ENCODE measurements around the gene RABL6.
"Not testable (repeated sequence)": the region's sequence is repeated elsewhere in the genome, so short reads cannot be mapped to it uniquely, and the experiment has no call there.

Gene RABL6

DNA sequence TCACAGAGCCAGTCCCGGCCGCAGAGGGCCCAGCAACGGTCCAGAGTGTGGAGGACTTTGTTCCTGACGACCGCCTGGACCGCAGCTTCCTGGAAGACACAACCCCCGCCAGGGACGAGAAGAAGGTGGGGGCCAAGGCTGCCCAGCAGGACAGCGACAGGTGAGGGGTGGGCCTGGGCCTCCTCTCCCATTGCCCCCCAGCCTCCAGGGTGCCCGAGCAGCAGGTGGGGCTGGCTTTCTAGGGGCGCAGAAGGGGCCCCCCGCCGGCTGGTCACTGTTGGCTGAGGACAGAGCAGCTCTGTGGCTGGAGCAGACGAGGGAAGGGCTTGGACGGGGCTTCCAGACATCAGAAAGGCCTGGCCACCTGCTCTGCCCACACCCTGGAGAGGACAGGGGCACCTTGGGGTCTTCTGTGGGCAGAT, 30.1 kb downstream of the RABL6 start:
- not testable (repeated sequence) for DNase-seq

DNA sequence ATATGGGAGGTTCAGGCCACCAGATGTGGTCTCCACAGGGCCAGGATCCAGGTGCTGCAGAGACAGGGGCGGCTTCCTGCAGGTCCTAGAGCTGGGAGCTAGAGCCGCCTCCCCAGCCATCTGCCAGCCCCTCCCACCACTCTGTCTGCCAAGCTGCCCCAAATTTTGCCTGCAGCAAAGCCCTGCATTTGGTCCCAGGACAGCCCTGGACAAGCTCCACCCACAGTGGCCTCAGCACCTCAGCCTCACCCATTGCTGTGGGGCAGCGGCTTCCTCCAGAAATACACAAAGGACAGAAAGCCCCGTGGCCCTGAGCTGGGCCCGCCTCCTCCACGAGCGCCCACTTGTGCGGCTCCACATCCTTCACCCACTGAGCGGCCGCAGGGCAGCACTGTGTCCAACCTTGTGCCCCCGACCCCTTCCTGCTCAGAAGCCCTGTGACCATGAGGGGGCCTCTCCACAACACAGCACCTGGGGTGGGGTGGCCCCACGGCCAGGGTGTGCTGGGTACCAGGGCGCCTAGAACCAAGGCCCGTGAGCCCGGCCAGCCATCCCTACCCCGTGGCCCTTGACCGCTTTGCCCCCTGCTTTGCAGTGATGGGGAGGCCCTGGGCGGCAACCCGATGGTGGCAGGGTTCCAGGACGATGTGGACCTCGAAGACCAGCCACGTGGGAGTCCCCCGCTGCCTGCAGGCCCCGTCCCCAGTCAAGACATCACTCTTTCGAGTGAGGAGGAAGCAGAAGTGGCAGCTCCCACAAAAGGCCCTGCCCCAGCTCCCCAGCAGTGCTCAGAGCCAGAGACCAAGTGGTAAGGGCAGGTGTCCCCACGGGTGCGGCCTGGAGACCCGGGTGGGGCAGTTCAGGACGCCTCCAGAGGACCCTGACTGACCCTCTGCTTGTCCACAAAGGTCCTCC, 30.8 kb downstream of the RABL6 start:
- no peak for DNase-seq

DNA sequence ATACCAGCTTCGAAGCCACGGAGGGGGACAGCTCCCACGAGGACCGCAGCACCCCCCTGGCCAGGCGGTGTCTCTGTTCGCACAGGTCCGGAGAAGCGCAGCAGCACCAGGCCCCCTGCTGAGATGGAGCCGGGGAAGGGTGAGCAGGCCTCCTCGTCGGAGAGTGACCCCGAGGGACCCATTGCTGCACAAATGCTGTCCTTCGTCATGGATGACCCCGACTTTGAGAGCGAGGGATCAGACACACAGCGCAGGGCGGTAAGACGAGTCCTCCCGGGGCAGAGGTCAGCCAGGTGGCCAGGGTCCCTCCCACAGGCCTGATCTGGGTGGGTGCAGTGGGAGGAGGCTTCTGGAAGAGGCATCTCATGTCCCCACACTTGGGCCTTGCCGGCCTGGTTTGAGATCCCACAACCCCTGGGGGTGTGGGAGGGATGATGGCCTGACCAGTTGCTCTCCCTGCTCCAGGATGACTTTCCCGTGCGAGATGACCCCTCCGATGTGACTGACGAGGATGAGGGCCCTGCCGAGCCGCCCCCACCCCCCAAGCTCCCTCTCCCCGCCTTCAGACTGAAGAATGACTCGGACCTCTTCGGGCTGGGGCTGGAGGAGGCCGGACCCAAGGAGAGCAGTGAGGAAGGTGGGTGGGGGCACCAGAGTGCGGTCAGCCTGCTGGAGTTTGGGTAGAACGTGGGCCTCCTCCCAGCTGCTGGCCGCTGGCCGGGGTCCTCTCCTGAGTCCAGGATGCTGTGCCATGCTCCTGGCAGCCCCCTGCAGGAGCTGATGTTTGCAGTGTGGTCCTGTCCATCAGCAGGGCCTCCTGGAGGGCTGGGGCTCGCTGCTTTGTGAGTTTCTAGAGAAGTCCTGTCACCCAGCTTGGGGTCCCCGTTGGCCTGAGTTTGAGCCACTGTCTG, 31.7 kb downstream of the RABL6 start:
- no peak for DNase-seq

DNA sequence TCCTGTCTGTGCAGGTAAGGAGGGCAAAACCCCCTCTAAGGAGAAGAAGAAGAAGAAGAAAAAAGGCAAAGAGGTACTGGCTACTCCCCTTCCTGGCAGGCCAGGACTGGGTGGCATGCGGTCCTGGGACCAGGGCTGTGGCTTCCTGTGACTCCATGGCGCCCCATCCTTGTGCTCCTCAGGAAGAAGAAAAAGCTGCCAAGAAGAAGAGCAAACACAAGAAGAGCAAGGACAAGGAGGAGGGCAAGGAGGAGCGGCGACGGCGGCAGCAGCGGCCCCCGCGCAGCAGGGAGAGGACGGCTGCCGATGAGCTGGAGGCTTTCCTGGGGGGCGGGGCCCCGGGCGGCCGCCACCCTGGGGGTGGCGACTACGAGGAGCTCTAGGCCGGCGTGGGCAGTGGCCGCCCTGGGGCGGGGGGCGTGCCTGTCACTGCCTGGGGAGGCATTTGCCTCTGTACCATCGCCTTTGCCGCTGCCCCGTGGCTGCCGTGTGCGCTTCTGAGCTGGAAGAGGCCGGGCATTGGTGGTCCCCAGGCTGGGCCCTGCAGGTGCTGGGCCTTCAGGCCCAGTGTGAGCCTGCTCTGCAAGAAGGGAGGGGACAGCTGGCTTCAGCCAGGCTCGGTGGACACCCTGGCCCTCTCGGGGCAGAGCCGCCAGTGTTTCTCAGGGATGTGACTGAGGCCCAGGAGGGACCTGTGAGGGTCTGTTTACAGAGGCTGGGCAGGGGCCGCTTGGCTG, 32.6 kb downstream of the RABL6 start:
- no peak for DNase-seq

DNA sequence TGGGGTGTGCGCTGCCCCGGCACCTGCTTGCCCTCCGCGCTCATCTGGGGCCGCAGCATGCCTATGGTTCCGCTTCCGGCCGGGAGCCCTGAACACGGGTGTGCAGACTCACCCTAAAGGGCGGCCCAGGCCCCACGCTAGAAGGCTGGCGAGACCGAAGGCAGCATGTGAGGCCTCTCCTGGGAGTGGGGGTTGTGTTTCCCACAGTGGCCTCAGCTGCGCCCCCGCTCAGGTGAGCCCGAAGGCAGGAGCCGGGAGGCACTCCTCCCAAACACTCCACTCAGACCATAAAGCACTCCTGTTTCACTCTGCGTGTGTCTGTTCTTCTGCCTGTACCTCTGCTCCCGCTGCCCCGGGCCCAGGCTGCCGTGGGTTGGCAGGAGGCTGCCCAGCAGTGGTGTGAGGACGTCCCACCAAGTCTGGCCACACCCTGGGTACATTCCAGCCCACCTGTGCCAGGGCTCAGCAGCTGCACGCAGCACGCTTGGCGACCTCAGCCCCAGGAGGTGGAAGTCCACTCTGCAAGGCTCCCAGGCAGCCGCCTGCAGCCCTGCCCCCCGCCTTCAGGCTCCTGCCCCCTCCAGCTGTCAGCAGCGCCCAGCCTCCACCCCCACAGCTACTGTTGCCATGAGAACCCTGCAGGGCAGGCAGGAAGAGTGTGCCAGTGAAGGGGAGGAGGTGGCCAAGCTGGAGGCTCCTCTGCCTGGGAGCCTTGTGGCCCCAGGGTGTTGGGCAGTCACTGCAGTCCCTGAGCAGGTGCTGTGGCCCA, 33.3 kb downstream of the RABL6 start:
- DNase-seq, result peak; percentile 29

DNA sequence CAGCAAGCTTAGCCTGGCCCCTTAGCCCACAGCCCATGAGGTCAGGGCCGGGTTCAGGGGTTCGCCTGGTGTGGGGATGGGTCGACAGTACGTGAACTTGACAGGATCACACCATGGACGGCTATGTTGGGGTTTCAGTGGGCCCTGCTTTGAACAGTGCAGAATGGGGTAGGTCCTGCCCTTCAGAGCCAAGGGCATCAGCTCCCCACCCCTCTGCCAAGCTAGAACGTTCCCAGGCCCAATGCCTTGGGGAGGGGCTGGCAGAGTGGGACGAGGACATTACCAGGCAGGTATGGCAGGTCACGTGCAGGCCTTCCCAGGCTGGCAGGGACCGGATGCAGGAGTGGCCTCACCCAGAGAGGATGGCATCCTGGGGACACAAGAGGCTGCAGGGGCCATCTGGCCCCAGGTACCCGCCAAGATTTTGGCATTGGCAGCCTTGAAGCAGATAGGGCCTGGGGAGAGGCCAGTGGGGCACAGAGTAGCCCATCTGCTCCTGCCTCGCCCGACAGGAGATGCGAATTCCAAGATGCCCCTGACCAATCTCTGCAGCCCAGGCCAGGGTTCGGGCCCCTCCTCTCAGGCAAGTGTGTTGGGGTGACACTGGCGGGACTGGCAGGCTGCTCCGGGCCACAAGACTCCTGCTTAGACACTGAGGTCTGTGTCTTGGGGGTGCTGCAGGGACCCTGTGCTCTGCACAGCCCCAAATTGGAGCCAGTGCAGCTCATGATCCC, 34.1 kb downstream of the RABL6 start:
- not testable (repeated sequence) for DNase-seq

DNA sequence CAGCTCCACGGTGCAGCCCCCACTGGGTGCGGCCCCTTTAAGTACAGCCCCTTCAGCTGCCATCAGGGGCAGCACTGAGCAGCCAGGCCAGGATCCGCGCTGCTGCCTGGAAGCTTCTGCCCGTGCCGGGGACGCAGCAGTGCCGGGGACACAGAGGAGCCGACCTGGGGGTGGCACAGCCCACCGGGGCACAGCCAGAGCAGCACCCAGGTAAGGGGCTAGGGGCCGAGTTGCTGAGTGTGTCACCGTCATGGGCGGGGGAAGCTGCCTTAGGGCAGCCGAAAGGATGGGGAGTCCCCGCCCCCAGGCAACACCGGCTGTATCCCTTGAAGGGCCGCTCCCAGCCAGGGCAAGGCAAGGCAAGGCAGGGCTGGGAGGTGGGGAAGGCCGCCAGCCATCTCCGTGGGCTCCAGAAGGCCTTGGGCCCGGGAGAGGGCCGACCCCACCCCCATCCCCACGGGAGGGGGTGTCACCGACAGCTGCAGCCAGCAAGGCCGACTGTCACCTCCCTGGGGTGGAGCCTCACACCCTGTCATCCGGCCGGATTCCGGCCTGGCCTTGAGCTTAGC, 34.7 kb downstream of the RABL6 start, which contains the start of gene AJM1:
AJM1 (plus strand) TSS at position 99 of the 569 bp plus-strand sequence. CDS start 1,937 bp downstream, outside the sequence.
- DNase-seq, result peak; percentile 74

DNA sequence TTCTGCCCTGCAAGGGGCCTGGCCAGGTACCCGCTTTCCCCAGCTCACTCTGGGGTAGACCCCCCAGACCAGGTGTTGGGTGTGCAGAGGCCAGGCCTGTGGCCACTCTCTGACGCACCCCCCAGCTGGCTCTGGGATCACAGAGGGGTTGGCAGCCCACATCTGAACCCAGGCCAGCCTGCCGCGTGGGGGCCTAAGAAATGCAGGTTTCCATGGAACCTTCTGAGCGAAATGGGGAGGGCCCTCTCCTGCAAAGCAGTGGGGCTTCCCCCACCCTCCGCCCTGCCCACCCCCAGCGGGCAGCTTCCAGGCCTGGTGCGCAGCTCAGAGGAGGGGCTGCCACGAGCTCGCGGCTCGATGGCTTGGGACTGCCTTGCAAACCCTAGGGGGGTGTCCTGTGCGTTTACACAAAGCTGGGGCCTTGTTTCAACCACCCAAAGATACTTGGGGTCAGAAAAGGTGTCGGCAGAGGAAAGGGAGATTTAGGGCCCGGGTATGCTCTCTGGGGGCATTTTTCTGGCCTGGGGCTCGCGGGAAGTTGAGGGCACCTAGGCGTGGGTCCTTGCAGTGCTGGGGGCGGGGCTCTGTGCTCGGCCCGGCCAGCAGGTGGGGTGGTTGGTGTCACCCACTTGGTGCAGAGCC, 35.5 kb downstream of the RABL6 start:
- DNase-seq, result not testable (repeated sequence)

DNA sequence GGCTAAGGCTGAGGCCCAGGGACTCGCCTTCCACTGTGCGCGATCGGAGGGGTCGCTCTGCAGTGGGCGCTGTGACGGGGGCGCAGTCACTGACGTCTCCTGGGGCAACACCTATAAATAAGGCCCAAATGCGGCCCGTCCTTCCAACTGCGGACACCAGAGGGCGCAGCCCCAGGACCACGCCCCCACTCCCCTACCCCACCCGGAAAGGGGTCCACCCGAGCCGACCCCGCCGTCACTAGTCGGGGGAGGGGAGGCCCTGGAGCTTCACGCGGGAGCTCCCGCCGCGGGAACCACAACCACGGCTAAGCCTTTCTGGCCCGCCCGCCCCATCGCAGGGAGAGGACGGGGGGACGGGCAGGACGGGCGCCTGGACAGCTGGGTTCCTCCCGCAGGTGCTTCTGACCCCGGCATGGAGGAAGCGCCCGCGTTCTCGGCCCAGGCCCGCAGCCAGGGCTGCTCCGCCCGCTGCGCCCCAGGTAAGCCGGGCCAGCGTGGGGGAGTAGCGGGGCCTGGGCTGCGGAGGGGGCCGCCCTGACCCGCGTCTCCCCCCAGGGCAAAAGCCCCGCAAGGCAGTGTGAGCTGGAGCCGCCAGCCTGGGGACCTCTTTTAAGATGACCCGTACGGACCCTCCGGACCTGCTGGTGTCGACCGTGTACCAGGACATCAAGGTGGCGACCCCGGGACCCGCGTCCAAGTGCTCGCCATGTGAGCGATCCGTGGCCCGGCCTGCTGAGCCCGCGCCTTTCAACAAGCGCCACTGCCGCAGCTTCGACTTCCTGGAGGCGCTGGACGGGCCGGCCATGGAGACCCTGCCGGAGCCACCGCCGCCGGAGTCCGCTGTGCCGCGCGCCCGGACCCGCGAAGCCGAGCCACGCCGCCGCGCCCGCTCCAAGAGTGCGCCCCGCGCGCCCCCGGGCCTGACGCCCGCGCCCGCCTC, 36.3 kb downstream of the RABL6 start:
- not testable (repeated sequence) for DNase-seq

DNA sequence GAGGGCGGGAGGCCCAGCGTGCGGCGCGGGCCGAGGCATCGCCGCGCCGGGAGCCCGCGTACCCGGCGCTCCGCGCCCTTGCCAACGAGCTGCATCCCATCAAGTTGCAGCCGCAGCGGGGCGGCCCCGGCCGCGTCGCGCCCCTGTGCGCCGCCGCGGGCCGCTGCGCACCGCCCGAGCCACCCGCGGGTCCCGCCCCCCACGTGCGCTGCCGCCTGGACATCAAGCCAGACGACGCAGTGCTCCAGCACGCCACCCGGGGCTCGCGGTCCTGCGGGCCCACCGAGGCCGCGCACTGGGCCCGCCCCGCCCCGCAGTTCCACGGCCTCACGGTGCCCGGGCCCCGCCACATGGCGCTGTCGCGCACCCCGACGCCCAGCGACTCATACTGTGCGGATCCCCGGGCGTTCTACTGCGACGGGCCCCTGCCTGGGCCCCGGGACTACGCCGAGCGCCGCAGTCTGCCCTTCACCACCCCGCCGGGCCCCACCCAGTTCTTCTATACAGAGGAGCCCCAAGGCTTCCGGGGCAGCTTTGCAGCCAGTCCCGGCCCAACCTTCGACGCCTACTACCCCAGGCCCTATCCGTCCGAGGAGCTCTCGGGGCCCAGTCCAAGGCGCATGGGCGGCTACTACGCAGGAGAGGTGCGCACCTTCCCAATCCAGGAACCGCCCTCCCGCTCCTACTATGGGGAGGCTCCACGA, 37.2 kb downstream of the RABL6 start:
- DNase-seq, result no peak

DNA sequence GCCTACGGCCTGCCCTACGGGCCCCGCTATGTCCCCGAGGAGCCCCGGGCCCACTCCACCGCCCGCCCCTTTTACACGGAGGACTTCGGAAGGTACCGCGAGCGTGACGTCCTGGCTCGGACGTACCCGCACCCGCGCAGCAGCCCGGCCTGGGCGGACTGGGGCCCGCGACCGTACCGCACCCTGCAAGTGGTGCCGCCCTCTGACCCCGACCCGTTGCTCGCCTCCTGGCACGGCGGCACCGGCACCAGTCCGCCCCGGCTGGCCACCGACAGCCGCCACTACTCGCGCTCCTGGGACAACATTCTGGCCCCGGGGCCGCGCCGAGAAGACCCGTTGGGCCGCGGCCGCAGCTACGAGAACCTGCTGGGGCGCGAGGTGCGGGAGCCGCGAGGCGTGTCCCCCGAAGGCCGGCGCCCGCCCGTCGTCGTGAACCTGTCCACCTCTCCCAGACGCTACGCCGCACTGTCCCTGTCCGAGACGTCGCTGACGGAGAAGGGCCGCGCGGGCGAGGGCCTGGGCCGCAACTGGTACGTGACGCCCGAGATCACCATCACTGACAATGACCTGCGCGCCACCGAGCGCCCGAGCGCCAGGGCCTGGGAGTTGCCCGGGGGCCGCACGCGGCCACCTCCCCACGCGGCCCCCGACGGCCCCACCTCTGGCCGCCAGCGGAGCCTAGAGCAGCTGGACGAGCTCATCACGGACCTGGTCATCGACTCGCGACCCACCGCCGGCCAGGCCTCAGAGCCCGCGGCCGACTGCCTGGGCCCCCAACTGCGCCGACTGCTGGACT, 37.9 kb downstream of the RABL6 start:
- DNase-seq, result no peak

DNA sequence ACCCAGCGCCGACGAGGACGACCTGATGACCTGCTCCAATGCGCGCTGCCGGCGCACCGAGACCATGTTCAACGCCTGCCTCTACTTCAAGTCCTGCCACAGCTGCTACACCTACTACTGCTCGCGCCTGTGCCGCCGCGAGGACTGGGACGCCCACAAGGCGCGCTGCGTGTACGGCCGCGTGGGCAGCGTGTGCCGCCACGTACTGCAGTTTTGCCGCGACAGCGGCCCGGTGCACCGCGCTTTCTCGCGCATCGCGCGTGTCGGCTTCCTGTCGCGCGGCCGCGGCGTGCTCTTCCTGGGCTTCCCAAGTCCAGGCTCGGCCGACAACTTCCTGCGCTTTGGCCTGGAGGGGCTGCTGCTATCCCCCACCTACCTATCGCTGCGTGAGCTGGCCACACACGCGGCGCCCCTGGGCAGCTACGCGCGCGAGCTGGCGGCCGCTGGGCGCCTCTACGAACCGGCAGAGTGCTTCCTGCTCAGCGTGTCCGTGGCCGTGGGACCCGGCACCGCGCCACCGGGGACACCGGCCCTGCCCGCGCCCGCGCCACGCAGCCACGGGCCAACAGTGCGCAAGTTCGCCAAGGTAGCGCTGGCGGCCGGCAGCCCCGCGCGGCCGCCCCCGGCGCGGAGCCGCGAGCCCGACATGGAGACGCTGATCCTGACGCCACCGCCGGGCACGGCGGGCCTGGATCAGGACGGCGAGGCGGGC, 38.8 kb downstream of the RABL6 start:
- DNase-seq, result no peak

DNA sequence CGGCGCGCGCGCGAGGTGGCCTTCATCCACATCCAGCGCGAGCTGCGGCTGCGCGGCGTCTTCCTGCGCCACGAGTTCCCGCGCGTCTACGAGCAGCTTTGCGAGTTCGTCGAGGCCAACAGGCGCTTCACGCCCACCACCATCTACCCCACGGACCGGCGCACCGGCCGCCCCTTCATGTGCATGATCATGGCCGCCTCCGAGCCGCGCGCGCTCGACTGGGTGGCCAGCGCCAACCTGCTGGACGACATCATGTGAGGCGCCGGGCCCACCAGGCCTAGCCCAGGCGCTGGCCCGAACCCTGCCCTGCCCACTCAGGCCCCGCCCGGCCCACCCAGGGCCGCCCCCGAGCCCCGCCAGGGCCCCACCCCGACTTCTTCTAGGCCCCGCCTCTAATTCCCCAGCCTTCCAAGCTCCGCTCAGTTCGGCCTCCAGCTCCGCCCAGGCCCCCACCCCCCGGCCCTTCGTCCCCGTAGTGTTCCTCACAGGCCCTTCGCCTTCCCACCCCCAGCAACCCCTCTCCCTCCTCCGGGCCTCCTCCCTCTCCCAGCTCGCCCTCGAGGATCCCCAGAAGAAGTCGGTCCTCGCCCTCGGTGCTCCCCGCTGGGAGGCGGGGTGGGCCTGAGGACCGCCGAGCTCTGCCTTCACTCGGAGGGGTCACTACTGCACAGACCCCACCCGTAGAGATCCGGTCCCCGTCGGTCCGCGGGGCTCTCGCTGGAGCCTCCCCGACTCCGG, 39.5 kb downstream of the RABL6 start:
- peak; percentile 35 for DNase-seq

DNA sequence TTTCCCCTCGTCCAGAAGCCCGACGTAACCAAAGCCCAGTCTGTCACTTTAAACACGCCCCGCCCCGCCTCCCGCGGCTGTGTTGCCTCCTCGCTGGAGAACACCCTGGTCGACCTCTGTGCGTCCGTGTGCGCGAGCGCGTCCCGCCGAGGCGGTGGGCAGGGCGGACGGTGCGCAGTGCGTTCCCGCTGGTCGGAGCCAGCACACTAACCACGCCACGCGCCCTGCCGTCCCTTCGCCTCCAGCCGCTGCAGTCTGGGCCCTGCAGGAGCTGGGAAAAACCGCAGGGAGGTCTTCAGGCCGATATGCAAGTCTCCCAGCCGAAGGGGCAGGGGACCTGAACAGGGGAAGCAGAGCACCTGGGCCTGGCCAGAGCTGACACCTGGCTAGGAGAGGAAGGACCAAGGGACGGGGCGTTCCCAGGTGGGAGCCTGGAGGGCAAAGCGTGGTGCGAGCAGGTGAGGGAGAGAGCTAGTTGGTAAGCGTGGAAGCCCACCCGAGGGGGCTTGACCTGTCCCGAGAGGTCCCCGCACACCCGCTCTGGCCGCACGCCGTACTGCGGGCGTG, 40.2 kb downstream of the RABL6 start:
- DNase-seq, result peak; percentile 85

DNA sequence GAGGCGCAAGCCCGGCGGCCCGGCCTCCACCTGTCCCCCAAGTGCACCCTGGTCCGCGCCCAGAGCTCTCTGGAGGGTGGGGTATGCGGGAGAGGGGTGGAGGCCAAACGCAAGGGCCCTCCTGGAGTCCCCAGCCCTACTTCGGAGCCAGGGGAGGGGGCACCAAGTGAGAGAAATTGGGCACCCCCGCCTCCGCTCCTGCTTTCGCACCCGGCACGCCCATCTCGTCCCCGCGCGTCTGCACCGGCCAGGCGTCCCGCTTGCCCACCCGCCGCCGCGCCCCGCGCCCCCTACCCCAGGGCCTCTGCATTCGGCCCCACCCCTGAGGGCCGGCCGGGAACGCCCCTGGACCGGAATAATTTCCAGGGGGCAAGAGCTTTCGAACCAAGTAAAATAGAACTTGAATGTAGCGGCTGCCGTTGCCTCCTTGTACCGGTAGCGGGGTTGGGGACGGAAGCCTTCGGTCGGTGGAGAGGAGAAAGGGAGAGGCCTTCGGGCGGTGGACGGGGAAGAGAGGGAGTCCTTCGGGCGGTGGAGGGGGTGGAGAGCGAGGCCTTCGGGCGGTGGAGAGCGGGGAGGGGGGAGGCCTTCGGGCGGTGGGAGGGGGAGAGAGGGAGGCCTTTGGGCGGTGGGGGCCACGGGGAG, 40.8 kb downstream of the RABL6 start:
- DNase-seq, result peak; percentile 36
